ENCODE results near the gene KDM5A.

- TF ChIP-seq EZH2 (IDR thresholded peaks at IDR 0.05; ENCODE audit: borderline replicate concordance, low read length) = no peak
- TF ChIP-seq CTCF (IDR thresholded peaks at IDR 0.05; ENCODE audit: low read length) = no peak
These were observed 151.0 kb downstream of the KDM5A start for GRCh38 chr12:238116-238515.
